ENCODE measurements around the gene NDUFA5.
"Not testable (repeated sequence)": the region's sequence is repeated elsewhere in the genome, so short reads cannot be mapped to it uniquely, and the experiment has no call there.

NDUFA5 gene

DNA sequence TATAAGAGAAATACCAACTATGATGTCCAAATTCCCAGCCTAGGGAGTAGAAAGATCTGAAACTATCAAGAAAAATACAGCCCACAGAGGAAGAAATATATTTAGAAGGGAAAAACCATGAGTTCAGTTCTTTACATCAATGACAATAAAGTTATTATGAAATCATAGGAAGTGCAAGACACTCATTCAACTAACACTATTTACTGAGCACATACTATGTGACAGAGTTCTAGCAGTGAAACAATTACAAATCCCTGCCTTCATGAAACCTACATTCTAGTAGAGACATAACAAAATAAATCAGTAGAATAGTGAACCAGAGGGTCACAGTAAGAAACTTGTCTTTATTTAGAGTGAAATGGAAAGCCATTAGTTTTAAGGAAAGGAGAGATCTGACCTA, 2.1 kb downstream of the NDUFA5 start:
- DNase-seq: no peak

GRCh38 chr7:123553159-123553558, 4.5 kb downstream of the NDUFA5 start:
- no peak for DNase-seq

DNA sequence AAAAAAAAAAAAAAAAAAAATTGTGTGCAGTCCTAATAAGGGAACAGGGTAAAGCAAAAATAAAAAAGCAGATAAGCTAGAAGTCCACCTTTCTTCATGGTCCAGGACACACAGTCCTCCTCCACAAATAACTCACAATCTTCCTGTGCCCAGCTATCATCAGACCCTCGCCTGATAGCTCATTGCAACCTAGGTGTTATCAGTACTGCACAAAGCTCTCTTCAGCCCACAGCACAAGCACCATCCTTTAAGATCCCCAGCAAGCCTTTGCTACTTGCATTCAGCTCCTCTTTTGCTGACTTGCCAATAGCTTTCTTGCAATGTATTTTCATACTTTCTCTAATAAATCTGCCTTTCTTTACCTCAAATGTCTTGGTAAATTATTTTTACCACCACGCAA, 5.0 kb downstream of the NDUFA5 start:
- no peak for DNase-seq

- not testable (repeated sequence) for DNase-seq
Measured at GRCh38 chr7:123552134-123552533, 5.5 kb downstream of the NDUFA5 start.

GRCh38 chr7:123548406-123548805, 9.2 kb downstream of the NDUFA5 start:
- DNase-seq: no peak

DNA sequence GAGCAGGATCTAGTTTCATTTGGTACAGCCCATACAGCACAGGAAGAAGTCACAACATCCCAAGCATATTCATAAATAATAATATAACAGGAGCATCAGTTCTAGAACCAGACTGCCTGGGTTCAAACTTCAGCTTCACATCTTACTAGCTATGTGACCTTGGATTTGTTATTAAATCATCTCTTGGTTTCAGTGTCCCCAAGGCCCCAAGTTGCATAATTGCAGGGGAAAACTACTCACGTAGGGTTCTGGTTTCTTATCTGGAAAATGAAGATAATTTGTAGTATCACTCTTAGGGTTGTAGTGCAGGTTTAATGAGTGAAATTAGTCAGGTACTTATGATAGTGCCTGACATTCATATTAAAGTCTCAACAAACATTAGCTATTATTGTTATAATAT, 17.7 kb downstream of the NDUFA5 start:
- DNase-seq: no peak

DNA sequence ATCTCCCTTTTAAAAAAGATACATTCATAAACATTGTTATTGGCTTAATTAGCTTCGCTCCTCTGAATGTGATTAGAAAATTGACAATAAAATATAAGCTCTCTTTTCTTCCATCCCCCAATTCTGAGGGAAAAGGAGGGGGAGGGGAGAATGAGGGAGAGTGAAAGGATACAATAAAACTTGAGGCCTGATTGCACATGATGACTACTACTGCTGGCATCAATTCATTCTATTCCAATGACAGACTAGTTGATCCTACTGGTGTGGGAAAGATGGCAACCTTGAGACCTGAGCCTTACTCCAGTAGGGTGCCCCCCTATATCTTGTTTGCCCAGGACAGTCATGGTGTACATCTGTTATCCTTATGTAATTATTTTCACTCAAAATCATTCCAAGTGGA, 18.7 kb downstream of the NDUFA5 start:
- no peak for DNase-seq

DNA sequence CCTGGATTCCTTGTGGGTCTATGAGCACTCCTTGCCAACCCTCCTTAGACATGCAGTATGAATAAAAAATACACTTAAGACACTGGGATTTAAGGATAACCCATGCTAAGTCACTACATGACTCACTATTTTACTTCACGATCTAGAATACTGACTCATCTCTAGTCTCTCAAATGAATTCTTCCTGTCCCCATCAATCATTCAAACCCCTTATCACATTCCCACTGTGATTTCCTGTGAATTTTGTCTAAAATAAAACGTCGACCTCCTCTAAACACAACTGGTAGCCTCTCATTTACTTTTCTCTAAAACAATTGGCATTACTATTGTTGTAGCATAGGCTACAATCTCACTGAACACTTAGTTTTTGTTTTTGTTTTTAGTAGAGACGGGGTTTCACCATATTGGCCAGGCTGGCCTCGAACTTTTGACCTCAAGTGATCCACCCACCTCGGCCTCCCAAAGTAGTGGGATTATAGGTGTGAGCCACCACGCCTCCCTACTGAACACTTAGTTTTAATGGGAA, 19.4 kb downstream of the NDUFA5 start:
- no peak for DNase-seq

- DNase-seq: no peak
Measured at GRCh38 chr7:123537026-123537642, 20.5 kb downstream of the NDUFA5 start.

GRCh38 chr7:123535517-123535916, 22.1 kb downstream of the NDUFA5 start:
- DNase-seq: no peak

DNA sequence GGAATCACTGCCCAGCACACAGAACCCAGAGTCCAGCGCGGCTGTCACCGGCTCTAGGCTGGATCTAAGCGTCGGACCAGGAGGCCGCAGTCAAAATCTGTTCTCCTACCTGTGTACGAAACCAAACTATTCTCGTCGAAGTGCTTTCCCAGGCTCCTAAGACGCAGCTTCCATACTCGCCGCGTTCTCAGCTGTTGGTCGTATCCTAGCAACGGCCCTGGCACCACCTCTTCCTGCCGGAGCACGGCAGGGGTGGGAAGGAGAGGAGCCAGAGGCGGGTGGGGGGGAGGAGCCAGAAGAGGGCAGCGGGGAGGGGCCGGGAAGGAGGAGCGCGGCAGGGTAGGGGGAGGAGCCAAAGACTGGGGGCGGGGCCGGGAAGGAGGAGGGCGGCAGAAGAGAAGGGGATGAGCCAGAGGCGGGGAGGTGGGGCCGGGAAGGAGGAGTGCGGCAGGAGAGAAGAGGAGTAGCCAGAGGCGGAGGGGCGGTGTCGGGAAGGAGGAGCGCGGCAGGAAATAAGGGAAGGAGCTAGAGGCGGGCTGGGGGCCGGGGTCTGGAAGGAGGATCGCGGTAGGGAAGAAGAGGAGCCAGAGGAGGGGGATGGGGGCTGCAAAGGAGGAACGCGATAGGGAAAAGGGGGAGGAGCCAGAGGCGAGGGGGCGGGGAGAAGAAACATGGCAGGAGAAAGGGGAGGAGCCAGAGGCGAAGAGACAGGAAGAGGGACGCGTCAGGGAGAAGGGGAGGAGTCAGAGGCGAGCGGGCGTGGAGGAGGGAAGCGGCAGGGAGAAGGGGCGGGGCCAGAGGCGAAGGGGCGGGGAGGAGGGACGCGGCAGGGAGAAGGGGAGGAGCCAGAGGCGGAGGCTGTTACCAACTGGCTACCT, 23.0 kb downstream of the NDUFA5 start, which contains the start of gene IQUB:
Gene IQUB (minus strand): TSS at position 213 of the 878 bp plus-strand sequence. CDS start 22,255 bp downstream, outside the sequence.
- peak; percentile 83 for DNase-seq

GRCh38 chr7:123533929-123534382, 23.7 kb downstream of the NDUFA5 start:
- no peak for DNase-seq

DNA sequence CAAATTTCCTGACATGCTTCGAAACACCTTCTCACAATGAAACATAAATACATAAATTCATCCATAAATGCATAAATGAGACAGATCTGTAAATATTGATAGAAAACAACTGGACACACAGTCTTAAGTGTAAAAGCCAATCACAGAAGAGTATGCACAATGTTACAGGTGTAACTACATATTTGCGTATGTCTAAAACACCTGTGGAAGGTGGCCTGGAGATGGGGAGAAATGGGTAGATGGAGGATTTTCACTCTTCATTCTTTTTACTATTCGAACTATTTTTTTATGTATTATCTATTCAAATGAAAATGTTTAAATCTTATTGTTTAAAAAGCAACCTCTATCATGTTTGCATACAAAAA, 24.1 kb downstream of the NDUFA5 start:
- no peak for DNase-seq

- DNase-seq: not testable (repeated sequence)
Measured at GRCh38 chr7:123532788-123533552, 24.6 kb downstream of the NDUFA5 start.

- DNase-seq: not testable (repeated sequence)
Measured at GRCh38 chr7:123532343-123532742, 25.3 kb downstream of the NDUFA5 start.

GRCh38 chr7:123530035-123530591, 27.5 kb downstream of the NDUFA5 start:
- DNase-seq: not testable (repeated sequence)

DNA sequence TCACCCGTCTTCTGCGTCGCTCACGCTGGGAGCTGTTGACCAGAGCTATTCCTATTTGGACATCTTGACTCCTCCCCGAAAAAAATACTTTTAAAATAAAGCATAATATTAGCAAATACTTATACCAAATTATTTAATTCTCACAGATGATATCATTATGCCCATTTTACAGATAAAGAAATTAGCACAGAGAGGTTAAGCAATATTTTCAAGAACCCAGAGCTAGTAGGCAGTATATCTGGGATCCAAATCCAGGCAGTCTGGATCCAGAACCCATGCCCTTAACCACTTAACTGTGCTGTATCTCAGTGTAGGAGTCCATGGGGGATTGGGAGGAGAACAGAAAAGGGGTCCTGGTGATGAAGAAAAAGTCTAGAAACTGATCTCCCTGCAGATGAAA, 29.4 kb downstream of the NDUFA5 start:
- no peak for DNase-seq

DNA sequence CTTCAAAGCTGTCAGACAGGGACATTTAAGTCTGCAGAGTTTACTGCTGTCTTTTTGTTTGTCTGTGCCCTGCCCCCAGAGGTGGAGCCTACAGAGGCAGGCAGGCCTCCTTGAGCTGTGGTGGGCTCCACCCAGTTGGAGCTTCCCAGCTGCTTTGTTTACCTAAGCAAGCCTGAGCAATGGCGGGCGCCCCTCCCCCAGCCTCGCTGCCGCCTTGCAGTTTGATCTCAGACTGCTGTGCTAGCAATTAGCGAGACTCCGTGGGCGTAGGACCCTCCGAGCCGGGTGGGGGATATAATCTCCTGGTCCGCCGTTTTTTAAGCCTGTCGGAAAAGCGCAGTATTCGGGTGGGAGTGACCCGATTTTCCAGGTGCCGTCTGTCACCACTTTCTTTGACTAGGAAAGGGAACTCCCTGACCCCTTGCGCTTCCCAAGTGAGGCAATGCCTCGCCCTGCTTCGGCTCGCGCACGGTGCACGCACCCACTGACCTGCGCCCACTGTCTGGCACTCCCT, 29.8 kb downstream of the NDUFA5 start:
- not testable (repeated sequence) for DNase-seq

- DNase-seq: not testable (repeated sequence)
Measured at GRCh38 chr7:123526533-123526932, 31.1 kb downstream of the NDUFA5 start.

- no peak for DNase-seq
Measured at GRCh38 chr7:123522066-123522465, 35.6 kb downstream of the NDUFA5 start.

DNA sequence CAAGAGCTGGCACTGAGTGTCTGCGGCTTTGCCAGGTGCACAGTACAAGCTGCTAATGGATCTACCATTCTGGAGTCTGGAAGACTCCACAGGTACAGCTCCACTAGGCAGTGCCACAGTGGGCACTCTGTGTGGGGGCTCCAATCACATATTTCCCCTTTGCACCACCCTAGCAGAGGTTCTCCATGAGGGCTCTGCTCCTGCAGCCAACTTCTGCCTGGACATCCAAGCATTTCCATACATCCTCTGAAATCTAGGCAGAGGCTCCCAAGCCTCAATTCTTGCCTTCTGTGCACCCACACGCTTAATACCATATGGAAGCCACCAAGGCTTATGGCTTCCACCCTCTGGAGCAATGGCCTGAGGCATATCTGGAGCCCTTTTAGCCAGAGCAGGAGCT, 52.4 kb downstream of the NDUFA5 start:
- no peak for DNase-seq

GRCh38 chr7:123502201-123502600, 55.4 kb downstream of the NDUFA5 start:
- no peak for DNase-seq

Measured in 8988T (cell line).